ENCODE measurements around the gene HELZ. TPM values are rescaled to one million over a fixed set of nuclear protein-coding genes. Genes with fewer than 3 reads are reported as not detected.
A peak's percentile ranks its signal among the peaks of the same experiment; 100 is the strongest.
"Not testable (repeated sequence)": the region's sequence is repeated elsewhere in the genome, so short reads cannot be mapped to it uniquely, and the experiment has no call there.

The HELZ gene
- total RNA-seq = 10 to 100 TPM; 50.5 to 71.6 TPM
- polyA plus RNA-seq (ENCODE audit: insufficient read length in 2 of 2) = 10 to 100 TPM; 14.6 to 17.4 TPM
- long read RNA-seq, donor 1 = 0 reads
- long read RNA-seq, donor 2 = 0 reads
- long read RNA-seq, donor 3, partial matches to known transcripts = 10 of 10 reads
- long read RNA-seq, donor 3, other reads (novel, unspliced or antisense) = 0 of 10 reads
- long read RNA-seq, donor 4 = 0 reads

DNA sequence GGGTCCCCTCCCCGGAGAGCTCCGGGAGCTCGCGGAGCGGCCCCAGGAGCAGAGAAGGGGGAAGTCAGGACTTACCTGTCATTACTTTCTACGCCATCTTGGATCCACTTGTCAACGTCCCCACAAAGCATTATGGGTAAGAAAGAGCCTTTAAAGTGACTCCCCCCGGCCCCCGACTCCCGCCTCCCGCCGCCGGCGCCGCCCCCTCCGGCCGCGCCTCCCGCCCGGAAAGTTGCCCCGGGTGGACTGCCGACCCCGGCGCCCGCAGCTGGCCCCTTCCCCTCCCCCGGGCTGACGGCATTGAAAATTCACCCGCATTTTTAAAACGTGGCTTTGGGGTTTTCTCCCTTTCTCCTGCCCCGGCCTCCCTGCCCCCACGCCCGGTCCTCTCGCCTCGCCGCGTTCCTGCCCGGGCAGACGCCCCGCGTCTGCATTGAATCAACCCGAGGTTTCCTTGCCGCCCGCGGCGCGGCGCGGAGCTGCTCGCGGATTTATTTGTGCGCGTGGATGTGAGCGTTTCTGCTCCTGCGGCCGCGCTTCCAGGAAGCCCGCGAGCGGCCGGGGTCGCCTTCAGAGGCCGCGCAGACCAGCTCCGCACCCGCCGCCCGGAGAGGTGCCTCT, at the start of gene HELZ:
Gene HELZ (minus strand): TSS at position 124 of the 621 bp plus-strand sequence. CDS start 26,392 bp downstream, outside the sequence.
- peak within 1 kb of the TSS; percentile 83 for H3K4me3 ChIP-seq (ENCODE audit: low read depth, low read length)
- H3K27ac ChIP-seq (ENCODE audit: low read depth, low read length) = peak within 1 kb of the TSS; percentile 84
- H3K9me3 ChIP-seq (ENCODE audit: control insufficient read depth, insufficient read depth, low read length) = no peaks in the 10 kb centered on the region
- DNase-seq (ENCODE audit: low read depth in 4 of 6, low spot score in 6 of 6) = peak in 5 of 6 donors; percentile 64 to 95 (median 80)
- peaks cover 9% of the 10 kb centered on the region for H3K4me1 ChIP-seq (ENCODE audit: control insufficient read depth, insufficient read depth, low read length)
- WGBS (ENCODE audit: insufficient coverage) = under 1% methylated on average over 65 of the region's 67 CpGs
- H3K27me3 ChIP-seq (ENCODE audit: control insufficient read depth, insufficient read depth, low read length) = peaks cover 2% of the 10 kb centered on the region
- H3K36me3 ChIP-seq (ENCODE audit: control insufficient read depth, insufficient read depth, low read length) = no peaks in the 10 kb centered on the region

- Histone ChIP-seq H3K4me1 (ENCODE audit: control insufficient read depth, insufficient read depth, low read length) (peaks cover 22% of the 10 kb centered on the region), H3K27me3 (ENCODE audit: control insufficient read depth, insufficient read depth, low read length) (no peaks in the 10 kb centered on the region), H3K36me3 (ENCODE audit: control insufficient read depth, insufficient read depth, low read length) (no peaks in the 10 kb centered on the region), H3K4me3 (ENCODE audit: low read depth, low read length) (no peak overlapping the region), H3K27ac (ENCODE audit: low read depth, low read length) (no peak overlapping the region), H3K9me3 (ENCODE audit: control insufficient read depth, insufficient read depth, low read length) (no peaks in the 10 kb centered on the region)
- WGBS (ENCODE audit: insufficient coverage) = 71% methylated on average over 26 of the region's 32 CpGs
- DNase-seq (ENCODE audit: low read depth in 4 of 6, low spot score in 6 of 6) = peak in 1 of 6 donors; percentile 24
Observed at GRCh38 chr17:67293251-67294203, 48.5 kb upstream of the HELZ start.

DNA sequence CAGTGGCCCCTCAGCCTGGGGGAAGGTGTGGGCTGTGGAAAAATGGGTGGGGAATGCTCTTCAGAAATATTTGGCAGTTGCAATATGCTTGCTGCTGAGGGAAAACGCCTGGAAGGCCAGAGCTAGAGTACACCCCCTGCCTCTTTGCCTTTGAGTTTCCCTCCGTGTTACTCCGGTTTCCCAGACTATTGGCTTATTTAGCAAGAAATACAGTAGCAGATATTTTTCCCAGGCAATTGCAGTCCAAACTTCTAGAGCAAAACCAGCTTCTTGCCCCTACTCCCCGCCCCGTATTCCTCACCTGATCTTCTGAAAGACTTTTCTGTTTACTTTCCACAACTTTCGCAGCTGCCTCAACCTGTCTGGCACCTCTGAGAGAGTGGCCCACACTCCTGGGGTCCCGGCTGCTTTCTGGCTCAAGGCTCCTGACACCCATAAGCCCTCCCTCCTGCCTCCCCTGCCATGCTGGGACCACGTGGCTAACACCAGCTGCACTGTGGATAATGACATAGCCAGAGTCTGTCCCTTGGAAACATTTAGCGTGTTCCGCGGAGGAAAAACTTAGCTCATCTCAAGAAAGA, 45.8 kb upstream of the HELZ start:
- peak overlapping the region; percentile 22 for H3K27ac ChIP-seq (ENCODE audit: low read depth, low read length)
- WGBS (ENCODE audit: insufficient coverage) = 61% methylated on average over 11 of the region's 11 CpGs
- no peaks in the 10 kb centered on the region for H3K9me3 ChIP-seq (ENCODE audit: control insufficient read depth, insufficient read depth, low read length)
- H3K36me3 ChIP-seq (ENCODE audit: control insufficient read depth, insufficient read depth, low read length) = no peaks in the 10 kb centered on the region
- peaks cover 22% of the 10 kb centered on the region for H3K4me1 ChIP-seq (ENCODE audit: control insufficient read depth, insufficient read depth, low read length)
- DNase-seq (ENCODE audit: low read depth in 4 of 6, low spot score in 6 of 6) = peak in 1 of 6 donors; percentile 41
- H3K27me3 ChIP-seq (ENCODE audit: control insufficient read depth, insufficient read depth, low read length) = no peaks in the 10 kb centered on the region
- H3K4me3 ChIP-seq (ENCODE audit: low read depth, low read length) = no peak overlapping the region

DNA sequence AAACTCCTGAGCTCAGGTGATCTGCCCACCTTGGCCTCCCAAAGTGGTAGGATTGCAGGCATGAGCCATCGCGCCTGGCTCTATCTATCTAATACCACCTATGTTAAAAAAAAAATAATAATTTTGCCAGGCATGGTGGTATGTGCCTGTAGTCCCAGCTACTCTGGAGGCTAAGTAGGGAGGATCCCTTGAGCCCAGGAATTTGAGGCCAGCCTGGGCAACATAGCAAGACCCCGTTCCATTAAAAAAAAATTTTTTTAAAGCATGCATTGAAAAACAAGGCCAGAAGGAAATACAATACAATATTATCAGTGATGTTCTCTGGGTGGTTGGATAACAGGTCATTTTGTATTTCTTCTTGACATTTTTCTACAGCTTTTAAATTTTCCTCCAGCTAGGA, 45.2 kb upstream of the HELZ start:
- WGBS (ENCODE audit: insufficient coverage) = no CpG with 5 or more reads among the region's 3 CpGs
- no peak for DNase-seq (ENCODE audit: low read depth in 4 of 6, low spot score in 6 of 6)
- Histone ChIP-seq H3K36me3 (ENCODE audit: control insufficient read depth, insufficient read depth, low read length) (no peaks in the 10 kb centered on the region), H3K27me3 (ENCODE audit: control insufficient read depth, insufficient read depth, low read length) (no peaks in the 10 kb centered on the region), H3K9me3 (ENCODE audit: control insufficient read depth, insufficient read depth, low read length) (no peaks in the 10 kb centered on the region), H3K27ac (ENCODE audit: low read depth, low read length) (peak overlapping the region; percentile 71), H3K4me1 (ENCODE audit: control insufficient read depth, insufficient read depth, low read length) (peaks cover 22% of the 10 kb centered on the region), H3K4me3 (ENCODE audit: low read depth, low read length) (no peak overlapping the region)

DNA sequence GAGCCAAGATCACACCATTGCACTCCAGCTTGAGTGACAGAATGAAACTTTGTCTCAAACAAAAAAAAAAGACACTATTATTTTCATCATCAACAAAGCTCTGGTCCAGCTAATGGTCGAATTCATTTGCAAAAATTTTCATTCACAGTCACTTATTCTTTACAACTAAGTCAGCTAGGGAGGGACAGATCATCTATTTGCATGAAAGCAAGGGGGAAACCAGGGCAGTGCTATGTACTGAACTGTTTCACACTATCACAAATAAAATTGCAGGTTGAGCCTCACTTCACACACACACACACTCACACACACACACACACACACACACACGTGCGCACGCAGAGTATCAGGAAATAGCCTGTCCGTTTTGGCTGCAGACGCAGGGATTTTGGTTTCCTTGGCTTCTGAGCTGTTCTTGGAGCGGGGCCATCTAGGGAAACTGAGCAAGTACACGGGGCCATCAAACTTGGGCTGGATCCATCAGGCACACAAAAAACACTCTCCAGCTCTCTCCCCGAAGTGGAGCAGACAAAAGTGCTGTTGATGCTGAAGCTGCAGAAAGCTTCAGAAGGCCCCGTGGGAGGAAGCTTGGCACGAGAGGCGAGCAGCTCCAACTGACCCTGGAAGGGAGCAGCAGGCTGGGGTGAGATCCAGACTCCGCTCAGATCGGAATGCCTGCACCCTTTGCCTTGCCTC, 44.3 kb upstream of the HELZ start:
- Histone ChIP-seq H3K4me3 (ENCODE audit: low read depth, low read length) (peak overlapping the region; percentile 3), H3K27ac (ENCODE audit: low read depth, low read length) (peak overlapping the region; percentile 71)
- DNase-seq (ENCODE audit: low read depth in 4 of 6, low spot score in 6 of 6) = peak; percentile 58 to 94 (median 71)

DNA sequence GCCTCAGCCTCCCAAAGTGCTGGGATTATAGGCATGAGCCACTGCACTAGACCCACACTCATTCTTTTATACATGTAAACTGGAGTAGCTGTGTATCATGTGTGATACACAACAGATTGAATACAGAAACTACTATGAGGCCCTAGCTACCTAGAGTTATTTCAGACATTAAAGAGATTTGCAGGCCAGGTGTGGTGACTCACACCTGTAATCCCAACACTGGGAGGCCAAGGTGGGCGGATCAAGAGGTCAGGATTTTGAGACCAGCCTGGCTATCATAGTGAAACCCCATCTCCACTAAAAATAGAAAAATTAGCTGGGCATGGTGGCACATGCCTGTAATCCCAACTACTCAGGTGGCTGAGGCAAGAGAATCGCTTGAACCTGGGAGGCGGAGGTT, 41.8 kb upstream of the HELZ start:
- 92% methylated on average over 2 of the region's 3 CpGs for WGBS (ENCODE audit: insufficient coverage)
- peaks cover 15% of the 10 kb centered on the region for H3K4me1 ChIP-seq (ENCODE audit: control insufficient read depth, insufficient read depth, low read length)
- not testable (repeated sequence) for H3K4me3 ChIP-seq (ENCODE audit: low read depth, low read length); H3K36me3 ChIP-seq (ENCODE audit: control insufficient read depth, insufficient read depth, low read length); H3K27me3 ChIP-seq (ENCODE audit: control insufficient read depth, insufficient read depth, low read length); H3K27ac ChIP-seq (ENCODE audit: low read depth, low read length); DNase-seq (ENCODE audit: low read depth in 4 of 6, low spot score in 6 of 6); H3K9me3 ChIP-seq (ENCODE audit: control insufficient read depth, insufficient read depth, low read length)

More for the DNA sequence above, 44.3 kb upstream of the HELZ start:
- Histone ChIP-seq H3K9me3 (ENCODE audit: control insufficient read depth, insufficient read depth, low read length) (no peaks in the 10 kb centered on the region), H3K4me1 (ENCODE audit: control insufficient read depth, insufficient read depth, low read length) (peaks cover 22% of the 10 kb centered on the region), H3K36me3 (ENCODE audit: control insufficient read depth, insufficient read depth, low read length) (no peaks in the 10 kb centered on the region), H3K27me3 (ENCODE audit: control insufficient read depth, insufficient read depth, low read length) (no peaks in the 10 kb centered on the region)
- WGBS (ENCODE audit: insufficient coverage) = 27% methylated on average over 9 of the region's 14 CpGs

DNA sequence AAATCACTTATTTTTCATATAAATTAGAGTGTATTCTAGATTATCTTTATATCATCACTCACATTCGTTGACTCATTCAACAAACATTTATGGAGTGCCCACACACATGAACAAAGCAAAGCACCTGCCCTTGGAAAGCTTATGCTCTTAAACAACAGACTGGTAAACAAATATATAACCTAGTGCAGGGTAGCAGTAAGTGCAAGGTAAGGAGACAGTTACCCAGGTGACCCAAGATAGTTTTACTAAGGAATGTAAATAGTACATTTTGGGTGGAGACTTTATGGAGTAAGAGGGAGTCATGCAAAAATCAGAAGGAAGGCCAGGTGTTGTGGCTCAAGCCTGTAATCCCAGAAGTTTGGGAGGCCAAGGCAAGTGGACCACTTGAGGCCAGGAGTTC, 40.4 kb upstream of the HELZ start:
- H3K4me3 ChIP-seq (ENCODE audit: low read depth, low read length) = no peak overlapping the region
- no peaks in the 10 kb centered on the region for H3K36me3 ChIP-seq (ENCODE audit: control insufficient read depth, insufficient read depth, low read length)
- peaks cover 9% of the 10 kb centered on the region for H3K4me1 ChIP-seq (ENCODE audit: control insufficient read depth, insufficient read depth, low read length)
- no peaks in the 10 kb centered on the region for H3K27me3 ChIP-seq (ENCODE audit: control insufficient read depth, insufficient read depth, low read length)
- no peaks in the 10 kb centered on the region for H3K9me3 ChIP-seq (ENCODE audit: control insufficient read depth, insufficient read depth, low read length)
- DNase-seq (ENCODE audit: low read depth in 4 of 6, low spot score in 6 of 6) = no peak
- no peak overlapping the region for H3K27ac ChIP-seq (ENCODE audit: low read depth, low read length)
- no CpG with 5 or more reads among the region's 1 CpG for WGBS (ENCODE audit: insufficient coverage)

DNA sequence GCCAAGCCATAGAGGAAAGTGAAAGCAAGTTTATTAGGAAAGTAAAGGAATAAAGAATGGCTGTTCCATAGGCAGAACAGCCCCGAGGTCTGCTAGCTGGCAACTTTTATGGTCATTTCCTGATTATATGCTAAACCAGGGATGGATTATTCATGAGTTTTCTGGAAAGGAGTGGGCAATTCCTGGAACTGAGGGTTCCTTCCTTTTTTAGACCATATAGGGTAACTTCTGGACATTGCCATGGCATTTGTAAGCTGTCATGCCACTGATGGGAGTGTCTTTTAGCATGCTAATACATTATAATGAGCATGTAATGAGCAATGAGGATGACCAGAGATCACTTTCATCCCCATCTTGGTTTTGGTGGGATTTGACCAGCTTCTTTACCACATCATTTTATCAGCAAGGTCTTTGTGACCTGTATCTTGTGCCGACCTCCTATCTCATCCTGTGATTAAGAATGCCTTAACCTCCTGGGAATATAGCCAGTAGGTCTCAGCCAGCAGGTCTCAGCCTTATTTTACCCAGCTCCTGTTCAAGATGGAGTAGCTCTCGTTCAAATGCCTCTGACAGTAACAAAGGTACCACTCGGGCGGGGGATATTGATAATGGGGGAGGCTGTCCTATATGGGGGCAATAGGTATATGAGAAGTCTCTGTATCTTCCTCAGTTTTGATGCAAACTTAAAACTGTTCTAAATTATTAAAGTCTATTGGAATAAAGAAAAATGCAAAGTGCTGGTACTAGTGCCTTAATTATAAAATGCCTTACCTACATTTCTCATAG, 38.9 kb upstream of the HELZ start:
- H3K4me3 ChIP-seq (ENCODE audit: low read depth, low read length) = no peak overlapping the region
- H3K27me3 ChIP-seq (ENCODE audit: control insufficient read depth, insufficient read depth, low read length) = no peaks in the 10 kb centered on the region
- H3K9me3 ChIP-seq (ENCODE audit: control insufficient read depth, insufficient read depth, low read length) = no peaks in the 10 kb centered on the region
- DNase-seq (ENCODE audit: low read depth in 4 of 6, low spot score in 6 of 6) = no peak
- no peaks in the 10 kb centered on the region for H3K4me1 ChIP-seq (ENCODE audit: control insufficient read depth, insufficient read depth, low read length)
- no peaks in the 10 kb centered on the region for H3K36me3 ChIP-seq (ENCODE audit: control insufficient read depth, insufficient read depth, low read length)
- H3K27ac ChIP-seq (ENCODE audit: low read depth, low read length) = no peak overlapping the region
- whole genome bisulfite sequencing (ENCODE audit: insufficient coverage) = no CpG with 5 or more reads among the region's 5 CpGs
